ENCODE measurements around the gene FXYD3.

DNA sequence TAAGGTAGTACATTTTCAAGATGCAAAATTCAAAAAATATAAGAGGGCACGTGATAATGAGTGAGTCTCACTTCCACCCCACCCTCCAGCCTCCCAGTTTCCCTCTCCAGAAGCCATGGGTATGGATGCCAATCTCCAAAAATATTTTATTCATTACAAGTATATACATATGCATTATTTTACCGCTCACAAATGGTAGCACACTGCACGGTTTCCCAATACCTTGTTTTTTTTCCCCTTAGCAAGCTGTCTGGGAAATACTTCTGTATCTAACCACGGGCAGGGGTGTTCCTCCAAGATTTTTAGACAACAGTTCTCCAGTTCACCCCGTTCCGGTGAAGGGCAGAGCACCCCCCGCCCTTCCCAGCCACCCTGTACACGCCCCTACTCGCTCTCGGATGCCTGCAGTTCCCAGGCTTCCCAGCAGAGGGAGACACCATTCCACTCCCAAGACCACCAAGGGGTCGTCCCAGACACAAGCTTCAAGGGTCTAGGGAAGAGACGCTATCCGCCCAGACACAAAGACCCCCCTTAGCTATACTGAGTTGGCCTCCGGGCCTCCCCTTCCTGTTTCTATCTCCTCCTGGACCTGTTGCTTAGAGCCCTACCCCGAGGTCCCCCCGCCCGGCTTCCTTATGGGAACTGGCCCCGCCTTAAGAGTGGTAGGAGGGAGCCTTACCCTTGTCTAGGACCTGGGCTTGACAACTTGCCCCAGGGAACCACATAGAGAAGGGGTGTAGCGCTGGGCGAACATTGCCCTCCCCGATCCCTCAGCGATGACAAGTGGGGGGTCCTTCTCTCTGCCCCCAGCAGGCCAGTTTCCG lies 1.1 kb upstream of the FXYD3 start:
- TF ChIP-seq, protein P1, sequence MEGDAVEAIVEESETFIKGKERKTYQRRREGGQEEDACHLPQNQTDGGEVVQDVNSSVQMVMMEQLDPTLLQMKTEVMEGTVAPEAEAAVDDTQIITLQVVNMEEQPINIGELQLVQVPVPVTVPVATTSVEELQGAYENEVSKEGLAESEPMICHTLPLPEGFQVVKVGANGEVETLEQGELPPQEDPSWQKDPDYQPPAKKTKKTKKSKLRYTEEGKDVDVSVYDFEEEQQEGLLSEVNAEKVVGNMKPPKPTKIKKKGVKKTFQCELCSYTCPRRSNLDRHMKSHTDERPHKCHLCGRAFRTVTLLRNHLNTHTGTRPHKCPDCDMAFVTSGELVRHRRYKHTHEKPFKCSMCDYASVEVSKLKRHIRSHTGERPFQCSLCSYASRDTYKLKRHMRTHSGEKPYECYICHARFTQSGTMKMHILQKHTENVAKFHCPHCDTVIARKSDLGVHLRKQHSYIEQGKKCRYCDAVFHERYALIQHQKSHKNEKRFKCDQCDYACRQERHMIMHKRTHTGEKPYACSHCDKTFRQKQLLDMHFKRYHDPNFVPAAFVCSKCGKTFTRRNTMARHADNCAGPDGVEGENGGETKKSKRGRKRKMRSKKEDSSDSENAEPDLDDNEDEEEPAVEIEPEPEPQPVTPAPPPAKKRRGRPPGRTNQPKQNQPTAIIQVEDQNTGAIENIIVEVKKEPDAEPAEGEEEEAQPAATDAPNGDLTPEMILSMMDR (IDR thresholded peaks at IDR 0.05) = peak; percentile 82 to 96 (median 94)
- no peak for TF ChIP-seq POLR2A (IDR thresholded peaks at IDR 0.05)

Measured in right lobe of liver (tissue), 4 donors.